ENCODE data around the gene SLC66A1. TPM values are rescaled to one million over a fixed set of nuclear protein-coding genes. Genes with fewer than 3 reads are reported as not detected.

SLC66A1 gene
- total and polyA plus RNA-seq, 9 of the 15 experiments (the other 6 are each of a cell fraction or from before 2014, with no cell fraction given): 1.2 to 40.8 (median 18.6) TPM

- TF ChIP-seq ZNF407 (IDR thresholded peaks at IDR 0.05; ENCODE audit: low read depth) (no peak), BCOR (IDR thresholded peaks at IDR 0.05) (no peak), ZBTB9 (CRISPR knock-in tag; IDR thresholded peaks at IDR 0.05) (no peak; the same call in 1 of the 2 replicates), ZNF699 (CRISPR knock-in tag; IDR thresholded peaks at IDR 0.05; ENCODE audit: insufficient replicate concordance) (no peak), FOXA1 (IDR thresholded peaks at IDR 0.05; ENCODE audit: borderline replicate concordance) (no peak), CBX3 (IDR thresholded peaks at IDR 0.05; ENCODE audit: borderline replicate concordance in 1 of 2, low read length in 2 of 2) (no peak), NONO (IDR thresholded peaks at IDR 0.05; ENCODE audit: low read depth in 2 of 2, low read length in 1 of 2) (no peak), PHB2 (IDR thresholded peaks at IDR 0.05; ENCODE audit: low read depth) (no peak), TSHZ1 (CRISPR knock-in tag; IDR thresholded peaks at IDR 0.05) (no peak), FOXJ2 (tag; IDR thresholded peaks at IDR 0.05) (no peak), ETS1 (conservative IDR thresholded peaks at IDR 0.05; ENCODE audit: control insufficient read depth, low read depth, low read length) (no peak)
These were observed 1.5 kb downstream of the SLC66A1 start (continued) for GRCh38 chr1:19313636-19313959.

All from K562 (cell line).